HepG2 (cell line): ENCODE measurements around the gene MTCL1. TPM values are rescaled to one million over a fixed set of nuclear protein-coding genes. Genes with fewer than 3 reads are reported as not detected.
A peak's percentile ranks its signal among the peaks of the same experiment; 100 is the strongest.

Experiments
- CBFB ChIP-seq: sonication (generic); formaldehyde crosslinking; IDR thresholded peaks from 2 replicates; pipeline ENCODE4 v1.4.0; 2020; ENCODE audit warnings: missing genetic modification reagents
- FOSL1 ChIP-seq: sonication (generic); formaldehyde crosslinking; IDR thresholded peaks from 2 replicates; pipeline ENCODE4 v1.9.0; 2021; ENCODE audit warnings: missing genetic modification reagents, borderline replicate concordance
- IRF2 ChIP-seq: IDR thresholded peaks from 2 replicates; pipeline ENCODE4 v1.6.1; 2018; ENCODE audit warnings: missing genetic modification reagents, missing compliant biosample characterization
- ISL2 ChIP-seq: sonication (generic); formaldehyde crosslinking; IDR thresholded peaks from 2 replicates; pipeline ENCODE4 v1.5.0; 2020; ENCODE audit warnings: missing genetic modification reagents
- KDM2A ChIP-seq: sonication (generic); formaldehyde crosslinking; IDR thresholded peaks from 2 replicates; pipeline ENCODE4 v1.4.0; 2020; ENCODE audit warnings: low read depth, missing genetic modification reagents, borderline replicate concordance
- KLF16 ChIP-seq, 2 experiments: sonication (generic) in 1 of 2; formaldehyde crosslinking in 1 of 2; IDR thresholded peaks; 2 replicates each; pipeline versions ENCODE4 v1.6.1 to v1.8.0; 2016 to 2023; ENCODE audit warnings: missing genetic modification reagents in 2 of 2, missing compliant biosample characterization in 1 of 2
- MEIS2 ChIP-seq: sonication (generic); formaldehyde crosslinking; IDR thresholded peaks from 2 replicates; pipeline ENCODE4 v1.9.0; 2021; ENCODE audit warnings: mild to moderate bottlenecking, missing genetic modification reagents
- RXRB ChIP-seq: IDR thresholded peaks from 2 replicates; pipeline ENCODE4 v1.6.1; 2016; ENCODE audit warnings: borderline replicate concordance, missing genetic modification reagents, missing compliant biosample characterization
- SRSF4 ChIP-seq: fragments of 200-400 bp; formaldehyde crosslinking; IDR thresholded peaks from one replicate; pipeline ENCODE4 v1.6.1; 2018; ENCODE audit warnings: mild to moderate bottlenecking, low read depth, low read length, moderate library complexity; ENCODE audit not compliant: poor library complexity, severe bottlenecking
- TGIF2 ChIP-seq: IDR thresholded peaks from 2 replicates; pipeline ENCODE4 v1.6.1; 2016; ENCODE audit warnings: control low read depth, missing compliant biosample characterization
- ZNF879 ChIP-seq: sonication (generic); formaldehyde crosslinking; IDR thresholded peaks from 2 replicates; pipeline ENCODE4 v1.8.1; 2023; ENCODE audit warnings: missing genetic modification reagents
- ZSCAN20 ChIP-seq: sonication (generic); formaldehyde crosslinking; IDR thresholded peaks from 2 replicates; pipeline ENCODE4 v1.4.0; 2020; ENCODE audit warnings: missing genetic modification reagents, mild to moderate bottlenecking, borderline replicate concordance
- polyA plus RNA-seq, 8 experiments: library from polyadenylated mRNA; depleted of rRNA in 3 of 8; stranded (reverse) in 7 of 8; unstranded in 1 of 8; fragments of >200 nt; fragmentation: Illumina TruSeq in 4 of 8; extraction: Trizol in 4 of 8; gene quantifications; 2 replicates each; pipeline versions ENCODE4 v1.2.1 to v1.2.3, GENCODE V29; 2011 to 2016; ENCODE audit warnings: low read depth in 4 of 8, missing spikeins in 1 of 8, mixed read lengths in 1 of 8; ENCODE audit not compliant: insufficient read depth in 1 of 8
- total RNA-seq, 5 experiments: library from RNA; depleted of rRNA; stranded (reverse); fragments of >200 nt; fragmentation: Illumina TruSeq; extraction: Trizol; gene quantifications; 2 replicates each; pipeline ENCODE4 v1.2.3, GENCODE V29; 2016; ENCODE audit warnings: low read depth in 1 of 5
- TF ChIP-seq, protein P1 (sequence below): sonication (generic); formaldehyde crosslinking; IDR thresholded peaks from 2 replicates; pipeline ENCODE4 v1.4.0; 2020; ENCODE audit warnings: missing genetic modification reagents
- TF ChIP-seq, protein P2 (sequence below), 2 experiments: sonication (generic) in 1 of 2; formaldehyde crosslinking in 1 of 2; IDR thresholded peaks; 2 replicates each; pipeline versions ENCODE4 v1.4.0 to v1.6.1; 2016 to 2020; ENCODE audit warnings: borderline replicate concordance in 1 of 2, low read depth in 1 of 2, mild to moderate bottlenecking in 1 of 2, missing genetic modification reagents in 1 of 2
- TF ChIP-seq, protein P3 (sequence below): sonication (generic); formaldehyde crosslinking; IDR thresholded peaks from 2 replicates; pipeline ENCODE4 v1.5.1; 2020; ENCODE audit warnings: mild to moderate bottlenecking, moderate library complexity, missing genetic modification reagents
- TF ChIP-seq, protein P4 (sequence below): IDR thresholded peaks from 2 replicates; pipeline ENCODE4 v1.6.1; 2012; ENCODE audit warnings: low read depth, low read length, improper control_type of control experiment
- TF ChIP-seq, protein P5 (sequence below): IDR thresholded peaks from 2 replicates; pipeline ENCODE4 v1.6.1; 2016; ENCODE audit warnings: low read depth

MTCL1 gene
- total and polyA plus RNA-seq, 2 of the 13 experiments (the other 11 are each of a cell fraction or from before 2014, with no cell fraction given) = 3.1 to 3.2 TPM

DNA sequence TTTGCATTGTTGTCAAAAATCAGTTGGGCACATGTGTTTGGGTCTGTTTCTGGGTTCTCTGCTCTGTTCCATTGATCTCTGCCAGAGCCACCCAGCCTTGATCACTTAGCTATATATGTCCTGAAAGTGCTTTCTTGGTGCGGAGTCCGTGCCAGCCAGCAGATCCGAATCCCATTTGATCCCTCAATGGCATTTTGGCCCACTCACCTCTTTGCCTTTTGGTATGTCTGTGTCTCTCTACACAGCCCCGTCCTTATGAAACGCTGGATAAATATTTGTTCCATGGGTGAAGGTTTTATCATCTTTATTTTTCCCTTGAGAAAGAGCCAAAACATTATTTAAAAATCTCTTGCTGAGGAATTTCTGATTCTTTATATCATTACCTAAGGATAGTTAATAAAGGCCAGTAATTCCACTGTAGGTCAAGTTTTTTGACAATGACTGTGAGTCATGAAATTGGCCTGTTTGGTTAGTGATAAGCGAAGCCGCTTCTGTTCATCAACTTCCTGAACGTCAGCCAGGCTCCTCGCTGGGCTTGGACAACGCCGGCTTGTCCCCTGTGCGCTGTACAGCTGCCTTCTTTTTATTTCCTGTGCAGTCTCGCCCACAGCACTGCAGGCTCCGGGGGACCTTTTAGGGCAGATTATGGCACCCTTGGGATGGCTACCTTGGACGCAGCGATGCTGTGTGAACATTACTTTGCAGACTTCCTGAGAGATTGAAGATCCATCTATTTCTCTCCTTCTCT is 24.9 kb downstream of the MTCL1 start (continued):
- TF ChIP-seq SRSF4 (no peak), KLF16 (CRISPR knock-in tag; IDR thresholded peaks at IDR 0.05) (0 out of 4 replicates have a peak, but pooled peaks of 1 of the 2 experiments have one; percentile 40), RXRB (CRISPR knock-in tag) (peak; percentile 75), IRF2 (CRISPR knock-in tag) (0 out of 2 replicates have a peak, but pooled peaks have one; percentile 45), MEIS2 (CRISPR knock-in tag) (peak; percentile 70; the same call in 1 of the 2 replicates), KDM2A (CRISPR knock-in tag) (peak; percentile 81), ZSCAN20 (CRISPR knock-in tag) (peak; percentile 99), ISL2 (peak; percentile 69), ZNF879 (no peak), FOSL1 (CRISPR knock-in tag) (peak; percentile 97), CBFB (0 out of 2 replicates have a peak, but pooled peaks have one; percentile 29), TGIF2 (no peak)
- TF ChIP-seq, protein P1, sequence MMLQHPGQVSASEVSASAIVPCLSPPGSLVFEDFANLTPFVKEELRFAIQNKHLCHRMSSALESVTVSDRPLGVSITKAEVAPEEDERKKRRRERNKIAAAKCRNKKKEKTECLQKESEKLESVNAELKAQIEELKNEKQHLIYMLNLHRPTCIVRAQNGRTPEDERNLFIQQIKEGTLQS (CRISPR knock-in tag) = peak; percentile 94
- TF ChIP-seq, protein P2, sequence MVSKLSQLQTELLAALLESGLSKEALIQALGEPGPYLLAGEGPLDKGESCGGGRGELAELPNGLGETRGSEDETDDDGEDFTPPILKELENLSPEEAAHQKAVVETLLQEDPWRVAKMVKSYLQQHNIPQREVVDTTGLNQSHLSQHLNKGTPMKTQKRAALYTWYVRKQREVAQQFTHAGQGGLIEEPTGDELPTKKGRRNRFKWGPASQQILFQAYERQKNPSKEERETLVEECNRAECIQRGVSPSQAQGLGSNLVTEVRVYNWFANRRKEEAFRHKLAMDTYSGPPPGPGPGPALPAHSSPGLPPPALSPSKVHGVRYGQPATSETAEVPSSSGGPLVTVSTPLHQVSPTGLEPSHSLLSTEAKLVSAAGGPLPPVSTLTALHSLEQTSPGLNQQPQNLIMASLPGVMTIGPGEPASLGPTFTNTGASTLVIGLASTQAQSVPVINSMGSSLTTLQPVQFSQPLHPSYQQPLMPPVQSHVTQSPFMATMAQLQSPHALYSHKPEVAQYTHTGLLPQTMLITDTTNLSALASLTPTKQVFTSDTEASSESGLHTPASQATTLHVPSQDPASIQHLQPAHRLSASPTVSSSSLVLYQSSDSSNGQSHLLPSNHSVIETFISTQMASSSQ (IDR thresholded peaks at IDR 0.05; ENCODE audit: low read depth) = no peak
- TF ChIP-seq, protein P2 (CRISPR knock-in tag; IDR thresholded peaks at IDR 0.05; ENCODE audit: borderline replicate concordance) = peak; percentile 32; the same call in 1 of the 2 replicates
- TF ChIP-seq, protein P3, sequence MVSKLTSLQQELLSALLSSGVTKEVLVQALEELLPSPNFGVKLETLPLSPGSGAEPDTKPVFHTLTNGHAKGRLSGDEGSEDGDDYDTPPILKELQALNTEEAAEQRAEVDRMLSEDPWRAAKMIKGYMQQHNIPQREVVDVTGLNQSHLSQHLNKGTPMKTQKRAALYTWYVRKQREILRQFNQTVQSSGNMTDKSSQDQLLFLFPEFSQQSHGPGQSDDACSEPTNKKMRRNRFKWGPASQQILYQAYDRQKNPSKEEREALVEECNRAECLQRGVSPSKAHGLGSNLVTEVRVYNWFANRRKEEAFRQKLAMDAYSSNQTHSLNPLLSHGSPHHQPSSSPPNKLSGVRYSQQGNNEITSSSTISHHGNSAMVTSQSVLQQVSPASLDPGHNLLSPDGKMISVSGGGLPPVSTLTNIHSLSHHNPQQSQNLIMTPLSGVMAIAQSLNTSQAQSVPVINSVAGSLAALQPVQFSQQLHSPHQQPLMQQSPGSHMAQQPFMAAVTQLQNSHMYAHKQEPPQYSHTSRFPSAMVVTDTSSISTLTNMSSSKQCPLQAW = no peak
- TF ChIP-seq, protein P4, sequence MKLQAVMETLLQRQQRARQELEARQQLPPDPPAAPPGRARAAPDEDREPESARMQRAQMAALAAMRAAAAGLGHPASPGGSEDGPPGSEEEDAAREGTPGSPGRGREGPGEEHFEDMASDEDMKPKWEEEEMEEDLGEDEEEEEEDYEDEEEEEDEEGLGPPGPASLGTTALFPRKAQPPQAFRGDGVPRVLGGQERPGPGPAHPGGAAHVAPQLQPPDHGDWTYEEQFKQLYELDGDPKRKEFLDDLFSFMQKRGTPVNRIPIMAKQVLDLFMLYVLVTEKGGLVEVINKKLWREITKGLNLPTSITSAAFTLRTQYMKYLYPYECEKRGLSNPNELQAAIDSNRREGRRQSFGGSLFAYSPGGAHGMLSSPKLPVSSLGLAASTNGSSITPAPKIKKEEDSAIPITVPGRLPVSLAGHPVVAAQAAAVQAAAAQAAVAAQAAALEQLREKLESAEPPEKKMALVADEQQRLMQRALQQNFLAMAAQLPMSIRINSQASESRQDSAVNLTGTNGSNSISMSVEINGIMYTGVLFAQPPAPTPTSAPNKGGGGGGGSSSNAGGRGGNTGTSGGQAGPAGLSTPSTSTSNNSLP = 0 out of 2 replicates have a peak, but pooled peaks have one; percentile 60
- TF ChIP-seq, protein P5, sequence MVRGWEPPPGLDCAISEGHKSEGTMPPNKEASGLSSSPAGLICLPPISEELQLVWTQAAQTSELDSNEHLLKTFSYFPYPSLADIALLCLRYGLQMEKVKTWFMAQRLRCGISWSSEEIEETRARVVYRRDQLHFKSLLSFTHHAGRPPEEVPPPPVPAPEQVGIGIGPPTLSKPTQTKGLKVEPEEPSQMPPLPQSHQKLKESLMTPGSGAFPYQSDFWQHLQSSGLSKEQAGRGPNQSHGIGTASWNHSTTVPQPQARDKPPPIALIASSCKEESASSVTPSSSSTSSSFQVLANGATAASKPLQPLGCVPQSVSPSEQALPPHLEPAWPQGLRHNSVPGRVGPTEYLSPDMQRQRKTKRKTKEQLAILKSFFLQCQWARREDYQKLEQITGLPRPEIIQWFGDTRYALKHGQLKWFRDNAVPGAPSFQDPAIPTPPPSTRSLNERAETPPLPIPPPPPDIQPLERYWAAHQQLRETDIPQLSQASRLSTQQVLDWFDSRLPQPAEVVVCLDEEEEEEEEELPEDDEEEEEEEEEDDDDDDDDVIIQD (CRISPR knock-in tag) = peak; percentile 81
